ENCODE measurements around the gene LRRC8D.
A peak's percentile ranks its signal among the peaks of the same experiment; 100 is the strongest.
"Not testable (repeated sequence)": the region's sequence is repeated elsewhere in the genome, so short reads cannot be mapped to it uniquely, and the experiment has no call there.

The LRRC8D gene

GRCh38 chr1:89820422-89821321 lies at the start of gene LRRC8D:
LRRC8D (plus strand) TSS chr1:89821032; CDS start chr1:89933069, 112,037 bp downstream.
- H4K20me1 ChIP-seq = peaks cover 0 to 24% (median 8%) of the 10 kb centered on the region in 11 experiments; a peak in 10 of 22 replicates
- H3K9me3 ChIP-seq (replicated peaks in 1 of 11) = peaks cover 0 to 2% (median 0%) of the 10 kb centered on the region in 11 experiments; a peak in 2 of 22 replicates
- H3K4me1 ChIP-seq = peaks cover 45 to 81% (median 71%) of the 10 kb centered on the region in 10 experiments
- H3K4me3 ChIP-seq = peak within 1 kb of the TSS; percentile 72 to 94 (median 86)
- H3K27me3 ChIP-seq = no peaks in the 10 kb centered on the region
- peak within 1 kb of the TSS; percentile 87 to 98 (median 94) for H3K9ac ChIP-seq
- H3K4me2 ChIP-seq = peak within 1 kb of the TSS; percentile 77 to 96 (median 91)
- TF ChIP-seq Cebpa-rat (IDR thresholded peaks at IDR 0.05) = no peak
- peak within 1 kb of the TSS; percentile 85 to 99 (median 94) for H3K27ac ChIP-seq
- H3K36me3 ChIP-seq = peaks cover 3 to 18% (median 15%) of the 10 kb centered on the region in 11 experiments; a peak in 16 of 22 replicates

- peak overlapping the region in 3 of 11 experiments; percentile 28 to 54 (median 37); a peak in 4 of 22 replicates for H3K4me2 ChIP-seq
- H4K20me1 ChIP-seq = no peaks in the 10 kb centered on the region
- TF ChIP-seq Cebpa-rat (IDR thresholded peaks at IDR 0.05) = no peak
- H3K27ac ChIP-seq = no peak overlapping the region
- H3K9me3 ChIP-seq (replicated peaks in 1 of 11) = no peaks in the 10 kb centered on the region
- no peaks in the 10 kb centered on the region for H3K36me3 ChIP-seq
- no peak overlapping the region for H3K4me3 ChIP-seq
- no peak overlapping the region for H3K9ac ChIP-seq
- H3K27me3 ChIP-seq = no peaks in the 10 kb centered on the region
- peaks cover 0 to 12% (median 3%) of the 10 kb centered on the region in 10 experiments; a peak in 8 of 20 replicates for H3K4me1 ChIP-seq
These were observed 48.8 kb upstream of the LRRC8D start for GRCh38 chr1:89771991-89772560.

DNA sequence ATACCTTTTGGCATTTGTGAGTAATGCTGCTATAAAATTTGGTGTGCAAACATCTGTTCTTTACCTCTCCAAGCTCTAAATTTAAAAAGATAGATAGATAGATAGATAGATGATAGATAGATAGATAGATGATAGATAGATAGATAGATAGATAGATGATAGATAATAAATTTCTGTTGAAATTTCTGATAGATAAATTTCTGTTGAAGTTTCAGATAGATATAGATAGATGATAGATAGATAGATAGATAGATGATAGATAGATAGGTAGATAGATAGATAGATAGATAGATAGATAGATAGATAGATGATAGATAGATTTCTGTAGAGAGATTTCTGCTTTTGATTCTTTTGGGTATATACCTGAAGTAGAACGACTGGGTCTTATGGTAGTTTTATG lies 44.7 kb upstream of the LRRC8D start:
- H3K4me3 ChIP-seq; H3K9ac ChIP-seq; H3K9me3 ChIP-seq (replicated peaks in 1 of 11); H4K20me1 ChIP-seq; H3K27me3 ChIP-seq; H3K4me2 ChIP-seq; H3K36me3 ChIP-seq; H3K27ac ChIP-seq: not testable (repeated sequence)
- H3K4me1 ChIP-seq = peaks cover 4 to 15% (median 7%) of the 10 kb centered on the region in 10 experiments; a peak in 19 of 20 replicates

DNA sequence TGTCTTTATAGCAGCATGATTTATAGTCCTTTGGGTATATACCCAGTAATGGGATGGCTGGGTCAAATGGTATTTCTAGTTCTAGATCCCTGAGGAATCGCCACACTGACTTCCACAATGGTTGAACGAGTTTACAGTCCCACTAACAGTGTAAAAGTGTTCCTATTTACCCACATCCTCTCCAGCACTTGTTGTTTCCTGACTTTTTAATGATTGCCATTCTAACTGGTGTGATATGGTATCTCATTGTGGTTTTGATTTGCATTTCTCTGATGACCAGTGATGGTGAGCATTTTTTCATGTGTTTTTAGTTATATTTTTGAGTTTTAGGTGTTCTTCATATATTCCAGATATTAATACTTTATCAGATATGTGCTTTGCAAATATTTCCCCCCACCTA lies 43.6 kb upstream of the LRRC8D start:
- H4K20me1 ChIP-seq; H3K36me3 ChIP-seq; H3K27me3 ChIP-seq; H3K4me3 ChIP-seq; H3K9me3 ChIP-seq (replicated peaks in 1 of 11); H3K9ac ChIP-seq; H3K4me2 ChIP-seq; H3K27ac ChIP-seq: not testable (repeated sequence)
- peaks cover 15 to 26% (median 18%) of the 10 kb centered on the region in 10 experiments for H3K4me1 ChIP-seq

GRCh38 chr1:89779151-89779940 lies 41.5 kb upstream of the LRRC8D start:
- Histone ChIP-seq H3K4me1 (peaks cover 11 to 19% (median 17%) of the 10 kb centered on the region in 10 experiments), H3K27me3 (no peaks in the 10 kb centered on the region), H3K27ac (no peak overlapping the region), H3K36me3 (no peaks in the 10 kb centered on the region), H4K20me1 (no peaks in the 10 kb centered on the region), H3K9me3 (replicated peaks in 1 of 11) (peaks cover 0 to 6% (median 0%) of the 10 kb centered on the region in 11 experiments; a peak in 2 of 22 replicates), H3K4me3 (no peak overlapping the region), H3K4me2 (no peak overlapping the region), H3K9ac (no peak overlapping the region)
- TF ChIP-seq Cebpa-rat (IDR thresholded peaks at IDR 0.05) = no peak

- Histone ChIP-seq H3K4me3 (no peak overlapping the region), H3K27ac (peak overlapping the region in 4 of 11 experiments; percentile 5 to 56 (median 30); a peak in 3 of 22 replicates)
These were observed 40.1 kb upstream of the LRRC8D start for GRCh38 chr1:89780721-89781120.

GRCh38 chr1:89781494-89782126 lies 39.2 kb upstream of the LRRC8D start:
- Histone ChIP-seq H3K9me3 (replicated peaks in 1 of 11) (peaks cover 0 to 6% (median 0%) of the 10 kb centered on the region in 11 experiments; a peak in 2 of 22 replicates), H3K4me3 (no peak overlapping the region; a peak in 1 of 20 replicates), H3K27me3 (no peaks in the 10 kb centered on the region), H3K9ac (peak overlapping the region in 4 of 11 experiments; percentile 20 to 63 (median 46); a peak in 6 of 22 replicates), H3K36me3 (no peaks in the 10 kb centered on the region), H3K4me2 (peak overlapping the region; percentile 27 to 79 (median 63)), H4K20me1 (no peaks in the 10 kb centered on the region), H3K27ac (peak overlapping the region in 4 of 11 experiments; percentile 3 to 56 (median 30); a peak in 4 of 22 replicates), H3K4me1 (peaks cover 11 to 19% (median 17%) of the 10 kb centered on the region in 10 experiments)
- no peak for TF ChIP-seq Cebpa-rat (IDR thresholded peaks at IDR 0.05)

More at GRCh38 chr1:89780721-89781120, 40.1 kb upstream of the LRRC8D start:
- H3K9me3 ChIP-seq (replicated peaks in 1 of 11) = peaks cover 0 to 6% (median 0%) of the 10 kb centered on the region in 11 experiments; a peak in 2 of 22 replicates
- H4K20me1 ChIP-seq = no peaks in the 10 kb centered on the region
- no peak for TF ChIP-seq Cebpa-rat (IDR thresholded peaks at IDR 0.05)
- H3K27me3 ChIP-seq = no peaks in the 10 kb centered on the region
- peaks cover 11 to 19% (median 17%) of the 10 kb centered on the region in 10 experiments for H3K4me1 ChIP-seq
- H3K36me3 ChIP-seq = no peaks in the 10 kb centered on the region
- H3K4me2 ChIP-seq = peak overlapping the region in 9 of 11 experiments; percentile 29 to 79 (median 63); a peak in 12 of 22 replicates
- H3K9ac ChIP-seq = 0 out of 22 replicates have a peak overlapping the region, but pooled peaks of 1 of the 11 experiments have one; percentile 63

GRCh38 chr1:89786628-89787214 lies 34.1 kb upstream of the LRRC8D start:
- Histone ChIP-seq H3K4me2 (no peak overlapping the region), H3K27ac (no peak overlapping the region), H4K20me1 (no peaks in the 10 kb centered on the region), H3K36me3 (no peaks in the 10 kb centered on the region), H3K27me3 (no peaks in the 10 kb centered on the region), H3K9me3 (replicated peaks in 1 of 11) (no peaks in the 10 kb centered on the region), H3K9ac (no peak overlapping the region), H3K4me3 (no peak overlapping the region), H3K4me1 (peaks cover 2 to 9% (median 7%) of the 10 kb centered on the region in 10 experiments)
- no peak for TF ChIP-seq Cebpa-rat (IDR thresholded peaks at IDR 0.05)

All from BLaER1 treated with 17β-estradiol and CSF1 and Interleukin-3, amounts not matched to agents 10 nM and 100 nM (cell line).